Transverse colon (tissue), 4 donors: Measurements from ENCODE around the gene TPST2.

Experiments
- CTCF ChIP-seq, 5 experiments: fragments of 200-600 bp in 3 of 5; fragments of 450-650 bp in 2 of 5; sonication (generic) in 3 of 5; IDR thresholded peaks; 1 replicate in 2 of 5; 2 replicates in 3 of 5; pipeline ENCODE4 v1.5.1; 2016 to 2017; ENCODE audit warnings: antibody characterized with exemption in 5 of 5, inconsistent platforms in 3 of 5, mild to moderate bottlenecking in 2 of 5, moderate library complexity in 1 of 5
- EP300 ChIP-seq: sonication (generic); formaldehyde crosslinking; IDR thresholded peaks from one replicate; pipeline ENCODE4 v1.6.1; 2017; ENCODE audit warnings: antibody characterized with exemption, low read depth
- POLR2A ChIP-seq: fragments of 450-650 bp; IDR thresholded peaks from one replicate; pipeline ENCODE4 v1.6.1; 2016; ENCODE audit warnings: antibody characterized with exemption, mild to moderate bottlenecking, moderate library complexity
- POLR2AphosphoS5 ChIP-seq, 3 donors: sonication (generic); formaldehyde crosslinking; IDR thresholded peaks; one replicate each; pipeline ENCODE4 v1.6.1; 2016; ENCODE audit warnings: antibody characterized with exemption in 3 of 3

GRCh38 chr22:26548303-26548702, 41.6 kb downstream of the TPST2 start:
- TF ChIP-seq CTCF (IDR thresholded peaks at IDR 0.05) (no peak), POLR2A (no peak), POLR2AphosphoS5 (IDR thresholded peaks at IDR 0.05) (no peak), EP300 (no peak)
